Measurements from ENCODE around the gene TTC7B.

DNA sequence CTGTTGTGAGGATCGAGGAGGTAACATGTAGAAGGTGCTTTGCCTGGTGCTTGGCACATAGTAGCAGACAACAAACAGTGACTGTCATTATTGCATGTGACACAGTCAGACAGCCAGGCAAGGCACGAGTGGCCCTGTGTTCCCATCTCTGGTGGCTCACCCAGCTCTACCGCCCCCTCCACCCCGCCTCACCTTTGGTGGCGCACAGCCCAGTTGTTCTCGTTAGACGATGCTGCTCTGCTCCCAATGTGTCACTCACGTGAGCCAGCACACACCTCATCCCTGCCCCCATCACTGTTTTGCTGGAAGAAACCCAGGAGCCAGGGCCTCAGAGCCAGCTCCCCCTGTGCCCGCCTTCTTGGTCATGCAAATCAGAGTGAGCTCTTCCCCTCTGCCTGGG is 306.1 kb downstream of the TTC7B start:
- TF ChIP-seq, protein P1, sequence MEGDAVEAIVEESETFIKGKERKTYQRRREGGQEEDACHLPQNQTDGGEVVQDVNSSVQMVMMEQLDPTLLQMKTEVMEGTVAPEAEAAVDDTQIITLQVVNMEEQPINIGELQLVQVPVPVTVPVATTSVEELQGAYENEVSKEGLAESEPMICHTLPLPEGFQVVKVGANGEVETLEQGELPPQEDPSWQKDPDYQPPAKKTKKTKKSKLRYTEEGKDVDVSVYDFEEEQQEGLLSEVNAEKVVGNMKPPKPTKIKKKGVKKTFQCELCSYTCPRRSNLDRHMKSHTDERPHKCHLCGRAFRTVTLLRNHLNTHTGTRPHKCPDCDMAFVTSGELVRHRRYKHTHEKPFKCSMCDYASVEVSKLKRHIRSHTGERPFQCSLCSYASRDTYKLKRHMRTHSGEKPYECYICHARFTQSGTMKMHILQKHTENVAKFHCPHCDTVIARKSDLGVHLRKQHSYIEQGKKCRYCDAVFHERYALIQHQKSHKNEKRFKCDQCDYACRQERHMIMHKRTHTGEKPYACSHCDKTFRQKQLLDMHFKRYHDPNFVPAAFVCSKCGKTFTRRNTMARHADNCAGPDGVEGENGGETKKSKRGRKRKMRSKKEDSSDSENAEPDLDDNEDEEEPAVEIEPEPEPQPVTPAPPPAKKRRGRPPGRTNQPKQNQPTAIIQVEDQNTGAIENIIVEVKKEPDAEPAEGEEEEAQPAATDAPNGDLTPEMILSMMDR (IDR thresholded peaks at IDR 0.05; ENCODE audit: insufficient read depth, low read length): no peak
- TF ChIP-seq, protein P2, sequence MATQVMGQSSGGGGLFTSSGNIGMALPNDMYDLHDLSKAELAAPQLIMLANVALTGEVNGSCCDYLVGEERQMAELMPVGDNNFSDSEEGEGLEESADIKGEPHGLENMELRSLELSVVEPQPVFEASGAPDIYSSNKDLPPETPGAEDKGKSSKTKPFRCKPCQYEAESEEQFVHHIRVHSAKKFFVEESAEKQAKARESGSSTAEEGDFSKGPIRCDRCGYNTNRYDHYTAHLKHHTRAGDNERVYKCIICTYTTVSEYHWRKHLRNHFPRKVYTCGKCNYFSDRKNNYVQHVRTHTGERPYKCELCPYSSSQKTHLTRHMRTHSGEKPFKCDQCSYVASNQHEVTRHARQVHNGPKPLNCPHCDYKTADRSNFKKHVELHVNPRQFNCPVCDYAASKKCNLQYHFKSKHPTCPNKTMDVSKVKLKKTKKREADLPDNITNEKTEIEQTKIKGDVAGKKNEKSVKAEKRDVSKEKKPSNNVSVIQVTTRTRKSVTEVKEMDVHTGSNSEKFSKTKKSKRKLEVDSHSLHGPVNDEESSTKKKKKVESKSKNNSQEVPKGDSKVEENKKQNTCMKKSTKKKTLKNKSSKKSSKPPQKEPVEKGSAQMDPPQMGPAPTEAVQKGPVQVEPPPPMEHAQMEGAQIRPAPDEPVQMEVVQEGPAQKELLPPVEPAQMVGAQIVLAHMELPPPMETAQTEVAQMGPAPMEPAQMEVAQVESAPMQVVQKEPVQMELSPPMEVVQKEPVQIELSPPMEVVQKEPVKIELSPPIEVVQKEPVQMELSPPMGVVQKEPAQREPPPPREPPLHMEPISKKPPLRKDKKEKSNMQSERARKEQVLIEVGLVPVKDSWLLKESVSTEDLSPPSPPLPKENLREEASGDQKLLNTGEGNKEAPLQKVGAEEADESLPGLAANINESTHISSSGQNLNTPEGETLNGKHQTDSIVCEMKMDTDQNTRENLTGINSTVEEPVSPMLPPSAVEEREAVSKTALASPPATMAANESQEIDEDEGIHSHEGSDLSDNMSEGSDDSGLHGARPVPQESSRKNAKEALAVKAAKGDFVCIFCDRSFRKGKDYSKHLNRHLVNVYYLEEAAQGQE (IDR thresholded peaks at IDR 0.05; ENCODE audit: insufficient replicate concordance, low read depth): no peak
- no peak for TF ChIP-seq POLR2AphosphoS5 (IDR thresholded peaks at IDR 0.05; ENCODE audit: low read depth)
- TF ChIP-seq GABPA (IDR thresholded peaks at IDR 0.05; ENCODE audit: low read depth): no peak

Data from HL-60 (cell line).